Mammary epithelial cell (primary cell): ENCODE measurements around the gene SCARB1.

ENCODE experiments used
- CTCF ChIP-seq, 2 donors: IDR thresholded peaks in 1 of 2; conservative IDR thresholded peaks in 1 of 2; 2 replicates each; pipeline ENCODE4 v1.5.1; 2011 to 2012; ENCODE audit warnings: inconsistent platforms in 2 of 2, low read length in 2 of 2, mild to moderate bottlenecking in 2 of 2, control low read depth in 1 of 2, low read depth in 1 of 2; ENCODE audit not compliant: insufficient read depth in 1 of 2; ENCODE audit errors: extremely low read depth in 1 of 2
- EZH2 ChIP-seq: IDR thresholded peaks from 2 replicates; pipeline ENCODE4 v1.6.1; 2012; ENCODE audit warnings: low read length, inconsistent platforms, borderline replicate concordance

GRCh38 chr12:124759841-124760503, 103.7 kb downstream of the SCARB1 start:
- TF ChIP-seq CTCF (conservative IDR thresholded peaks at IDR 0.05 in 1 of 2, IDR thresholded peaks at IDR 0.05 in 1 of 2; ENCODE audit: extremely low read depth in 1 of 2, insufficient read depth in 1 of 2, low read depth in 1 of 2, low read length in 2 of 2) = no peak
- TF ChIP-seq EZH2 = no peak
